HG02763 (cell line): Measurements from ENCODE around the gene AFDN.
"Not testable (repeated sequence)": the region's sequence is repeated elsewhere in the genome, so short reads cannot be mapped to it uniquely, and the experiment has no call there.

ENCODE experiments used
- ATAC-seq: cut with Tn5 transposase; IDR thresholded peaks from one replicate; pipeline ENCODE4 v1.9.1; 2021; ENCODE audit warnings: mild to moderate bottlenecking, moderate library complexity; ENCODE audit not compliant: unreplicated experiment

Gene AFDN

DNA sequence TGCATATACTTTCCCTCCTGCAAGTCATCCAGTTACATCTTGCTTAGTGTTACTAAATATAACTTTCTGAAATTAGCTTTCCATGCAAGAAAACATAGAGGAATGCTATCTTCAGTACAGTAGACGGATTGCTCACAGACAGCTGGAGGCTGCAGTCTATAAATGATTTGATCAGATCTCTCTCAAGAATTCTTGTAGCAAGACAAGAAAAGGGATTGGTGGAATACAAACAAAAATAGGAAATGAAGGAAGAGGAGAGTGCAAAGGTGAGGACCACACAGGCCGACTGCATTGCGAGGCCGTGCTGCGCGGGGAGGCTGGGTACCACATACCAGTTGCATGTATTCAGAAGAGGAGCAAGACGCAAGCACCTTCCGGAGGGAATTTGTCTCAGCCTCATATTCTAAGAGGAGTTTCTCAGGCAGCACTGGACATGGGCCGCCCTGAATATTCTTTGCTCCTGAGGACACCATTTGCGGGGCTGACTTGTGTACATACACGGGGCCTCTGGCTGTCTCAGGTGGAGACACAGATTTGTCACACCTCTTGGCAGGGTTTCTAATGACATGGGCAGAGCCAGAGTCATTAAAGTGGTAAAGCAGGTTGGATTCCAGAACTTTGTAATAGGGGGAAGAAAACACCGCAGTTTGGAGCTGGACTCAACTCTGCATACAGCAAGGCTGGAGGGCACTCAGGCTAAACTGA is 148.1 kb downstream of the AFDN start:
- ATAC-seq: no peak

DNA sequence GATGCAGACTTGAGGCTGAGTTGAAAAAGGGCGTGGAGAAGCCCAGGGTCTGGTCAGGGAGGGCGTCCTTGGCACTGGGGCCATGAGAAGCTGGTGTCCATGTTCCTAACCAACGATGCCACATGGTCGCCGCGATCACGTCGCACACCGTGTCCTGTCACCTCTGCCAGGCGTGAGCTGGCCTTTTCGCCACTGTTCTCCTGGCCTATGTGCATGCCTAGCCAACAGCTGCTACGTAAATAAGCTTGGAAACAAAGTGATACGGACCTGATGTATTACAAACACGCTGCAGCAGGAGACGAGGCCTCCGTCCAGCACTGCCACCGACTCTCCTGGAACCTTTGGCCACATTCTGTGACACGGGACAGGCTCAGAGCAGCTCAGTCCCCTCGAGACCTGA is 148.7 kb downstream of the AFDN start:
- no peak for ATAC-seq

DNA sequence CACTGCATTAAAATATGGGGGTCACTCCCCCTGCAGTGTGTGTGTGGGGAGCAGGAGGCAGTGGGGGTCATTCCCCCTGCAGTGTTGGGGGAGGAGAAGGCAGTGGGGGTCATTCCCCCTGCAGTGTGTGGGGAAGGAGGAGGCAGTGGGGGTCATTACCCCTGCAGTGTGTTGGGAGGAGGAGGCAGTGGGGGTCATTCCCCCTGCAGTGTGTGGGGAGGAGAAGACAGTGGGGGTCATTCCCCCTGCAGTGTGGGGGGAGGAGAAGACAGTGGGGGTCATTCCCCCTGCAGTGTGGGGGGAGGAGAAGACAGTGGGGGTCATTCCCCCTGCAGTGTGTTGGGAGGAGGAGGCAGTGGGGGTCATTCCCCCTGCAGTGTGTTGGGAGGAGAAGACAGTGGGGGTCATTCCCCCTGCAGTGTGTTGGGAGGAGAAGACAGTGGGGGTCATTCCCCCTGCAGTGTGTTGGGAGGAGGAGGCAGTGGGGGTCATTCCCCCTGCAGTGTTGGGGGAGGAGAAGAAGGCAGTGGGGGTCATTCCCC is 149.5 kb downstream of the AFDN start:
- ATAC-seq: not testable (repeated sequence)

DNA sequence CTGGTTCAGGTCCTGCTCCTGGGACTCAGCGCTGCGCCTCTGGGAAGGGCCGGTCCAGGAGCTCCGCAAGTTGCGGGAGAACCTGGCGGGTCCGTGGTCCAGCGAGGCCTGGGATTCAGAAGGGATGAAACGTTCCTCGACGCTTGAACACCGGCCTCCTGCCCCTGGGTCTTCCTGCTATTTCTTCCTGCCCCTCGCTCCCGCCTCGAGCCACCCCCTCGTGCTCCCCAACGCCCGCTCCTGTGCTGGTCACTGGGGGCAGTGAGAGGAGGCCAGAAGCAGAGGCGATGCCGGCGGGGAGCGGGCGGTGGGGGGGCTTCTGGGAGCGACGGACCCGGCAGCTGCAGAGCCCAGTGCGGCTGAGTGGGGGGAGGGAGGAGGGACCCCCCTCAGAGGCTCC is 150.0 kb downstream of the AFDN start:
- ATAC-seq: no peak

DNA sequence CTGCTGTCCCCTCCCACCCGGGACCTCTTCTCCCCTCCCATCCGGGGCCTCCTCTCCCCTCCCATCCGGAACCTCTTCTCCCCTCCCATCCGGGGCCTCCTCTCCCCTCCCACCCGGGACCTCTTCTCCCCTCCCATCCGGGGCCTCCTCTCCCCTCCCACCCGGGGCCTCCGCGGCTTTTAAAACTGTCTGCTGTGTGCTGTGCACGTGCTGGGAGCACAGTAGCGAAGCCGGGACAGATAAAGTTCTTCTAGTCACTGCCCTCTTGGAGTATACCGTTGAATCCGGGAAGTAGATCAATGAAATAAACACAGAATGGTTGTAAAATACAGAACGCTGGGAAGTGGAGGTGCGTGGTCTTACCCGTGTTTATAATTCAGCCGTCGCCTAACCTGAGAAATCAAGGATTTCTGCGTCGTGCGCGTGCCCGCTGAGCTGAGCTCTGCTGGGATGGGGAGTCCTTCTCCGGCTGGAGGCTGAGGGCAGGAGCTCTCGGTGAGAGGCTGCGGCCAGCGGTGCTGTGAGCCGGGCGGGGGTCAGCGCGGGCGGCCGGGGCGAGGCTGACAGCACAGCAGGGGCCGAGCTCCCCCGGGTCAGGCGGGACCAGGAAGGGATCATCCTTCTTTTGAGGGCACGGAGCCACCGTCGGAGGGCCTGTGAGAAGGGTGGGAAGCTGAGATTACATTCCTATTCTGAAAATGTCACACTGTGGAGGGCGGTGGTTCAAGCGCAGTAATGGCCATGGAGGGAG is 151.2 kb downstream of the AFDN start:
- ATAC-seq: no peak

DNA sequence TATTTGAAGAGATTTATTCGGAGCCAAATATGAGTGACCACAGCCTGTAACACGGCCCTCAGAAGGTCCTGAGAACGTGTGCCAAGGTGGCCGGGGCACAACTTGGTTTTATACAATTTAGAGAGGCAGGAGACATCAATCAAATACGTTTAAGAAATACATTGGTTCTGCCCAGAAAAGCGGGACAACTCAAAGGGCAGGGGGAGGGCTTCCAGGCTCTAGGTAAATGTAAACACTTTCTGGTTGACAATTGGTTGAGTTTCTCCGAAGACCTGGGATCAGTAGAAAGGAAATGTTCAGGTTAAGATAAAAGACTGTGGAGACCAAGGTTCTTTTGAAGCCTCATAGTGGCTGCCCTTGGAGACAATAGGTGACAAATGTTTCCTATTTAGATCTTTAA is 151.9 kb downstream of the AFDN start:
- ATAC-seq: no peak

DNA sequence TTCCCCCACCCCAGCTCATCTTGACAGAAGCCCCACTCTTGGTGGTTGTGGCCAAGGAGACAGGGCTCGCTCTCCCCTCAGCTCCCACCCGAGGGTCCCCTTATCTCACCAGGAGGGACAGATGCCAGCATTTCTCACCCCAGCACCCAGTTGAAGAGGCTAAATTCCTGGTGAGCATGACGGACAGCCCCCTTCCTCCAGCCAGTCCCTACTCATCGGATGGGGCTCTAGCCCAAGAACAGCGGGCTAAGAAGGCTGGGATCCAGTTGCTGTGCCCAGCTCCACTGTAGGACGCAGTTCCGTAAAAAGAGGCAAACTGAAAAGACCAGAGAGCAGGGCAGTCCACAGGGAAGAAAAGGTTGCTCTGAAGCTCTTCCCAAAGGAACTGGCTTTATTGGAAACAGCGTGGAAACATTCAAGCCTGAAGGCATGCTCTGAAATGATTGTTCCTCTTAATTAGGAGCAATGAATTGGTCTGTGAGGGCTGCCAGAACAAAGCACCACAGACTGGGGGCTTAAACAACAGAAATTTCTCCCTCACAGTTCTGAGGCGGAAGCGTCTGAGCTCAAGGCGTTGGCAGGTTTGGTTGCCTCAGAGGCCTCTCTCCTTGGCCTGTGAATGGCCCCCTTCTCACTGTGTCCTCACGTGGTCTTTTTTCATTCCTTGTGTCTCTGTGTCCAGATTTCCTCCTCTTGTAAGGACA is 152.9 kb downstream of the AFDN start:
- no peak for ATAC-seq

DNA sequence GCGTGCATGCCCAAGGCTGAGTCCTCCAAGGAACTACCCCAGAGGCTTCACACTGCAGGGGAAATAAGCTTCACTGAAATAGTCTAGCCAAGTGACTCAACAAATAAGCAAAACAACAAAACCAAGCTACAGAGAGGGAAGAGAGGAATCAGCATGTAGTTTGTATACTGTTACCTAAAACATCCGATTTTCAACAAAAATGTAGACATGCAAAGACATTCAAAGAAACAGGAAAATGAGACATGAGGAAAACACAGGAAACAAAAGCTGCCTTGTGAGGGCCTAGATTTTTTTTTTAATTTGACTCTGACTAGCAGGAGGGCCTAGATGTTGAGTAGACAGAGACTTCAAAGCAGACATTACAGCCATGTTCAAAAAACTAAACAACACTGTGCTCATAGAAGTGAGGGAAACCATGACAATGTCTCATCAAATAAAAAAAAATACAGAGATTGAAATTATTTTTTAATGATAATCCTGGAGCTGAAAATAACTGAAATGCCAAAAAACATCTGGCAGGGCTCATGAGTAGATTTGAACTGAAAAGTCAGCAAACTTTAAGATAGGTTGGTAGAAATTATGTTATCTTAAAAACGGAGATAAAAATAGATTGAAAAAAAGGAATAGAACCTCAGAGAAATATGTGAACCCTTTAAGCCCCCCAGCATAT is 154.3 kb downstream of the AFDN start:
- no peak for ATAC-seq

DNA sequence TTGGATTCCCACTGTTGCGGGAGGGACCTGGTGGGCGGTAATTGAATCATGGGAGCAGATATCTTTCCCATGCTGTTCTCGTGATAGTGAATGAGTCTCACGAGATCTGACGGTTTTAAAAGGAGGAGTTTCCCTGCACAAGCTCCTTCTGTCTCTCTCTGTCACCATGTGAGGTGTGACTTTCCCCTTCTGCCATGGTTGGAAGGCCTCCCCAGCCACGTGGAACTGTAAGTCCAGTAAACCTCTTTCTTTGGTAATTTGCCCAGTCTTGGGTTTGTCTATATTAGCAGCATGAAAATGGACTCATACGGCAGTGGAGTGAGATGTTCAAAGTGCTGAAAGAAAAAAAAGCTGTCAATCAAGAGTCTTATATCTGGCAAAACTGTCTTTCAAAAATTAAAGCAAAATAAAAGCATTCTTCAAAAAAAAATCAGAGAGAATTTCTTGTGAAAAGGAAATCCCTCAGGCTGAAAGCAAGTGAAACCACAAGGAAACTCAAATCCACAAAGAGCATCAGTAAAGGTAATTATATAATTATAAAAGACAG is 155.3 kb downstream of the AFDN start:
- no peak for ATAC-seq

DNA sequence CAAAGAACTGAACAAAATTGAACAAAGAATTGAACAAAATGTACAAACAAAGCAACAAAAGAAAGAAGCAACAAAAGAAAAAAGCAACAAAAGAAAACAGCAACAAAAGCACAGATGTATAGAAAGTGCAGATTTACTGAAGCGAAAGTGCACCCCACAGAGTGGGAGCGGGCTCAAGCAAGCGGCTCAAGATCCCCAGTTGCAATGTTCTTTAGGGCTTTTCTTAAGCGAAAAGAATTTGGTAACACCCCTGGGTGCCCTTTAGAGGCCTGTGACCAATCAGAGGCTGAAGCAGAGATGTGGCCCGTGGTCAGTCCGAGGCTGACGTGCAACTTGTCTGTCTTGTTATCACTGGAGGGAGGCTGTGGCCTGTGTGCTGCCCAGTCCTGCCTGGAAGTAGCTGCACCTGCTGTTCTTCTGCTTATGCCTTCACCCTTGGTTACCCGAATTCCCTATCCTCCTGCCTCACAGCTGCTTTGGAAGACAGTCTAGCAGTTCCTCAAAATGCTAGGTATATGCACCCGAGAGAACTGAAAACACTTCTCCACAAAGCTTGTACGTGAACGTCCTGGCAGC is 157.5 kb downstream of the AFDN start:
- no peak for ATAC-seq

DNA sequence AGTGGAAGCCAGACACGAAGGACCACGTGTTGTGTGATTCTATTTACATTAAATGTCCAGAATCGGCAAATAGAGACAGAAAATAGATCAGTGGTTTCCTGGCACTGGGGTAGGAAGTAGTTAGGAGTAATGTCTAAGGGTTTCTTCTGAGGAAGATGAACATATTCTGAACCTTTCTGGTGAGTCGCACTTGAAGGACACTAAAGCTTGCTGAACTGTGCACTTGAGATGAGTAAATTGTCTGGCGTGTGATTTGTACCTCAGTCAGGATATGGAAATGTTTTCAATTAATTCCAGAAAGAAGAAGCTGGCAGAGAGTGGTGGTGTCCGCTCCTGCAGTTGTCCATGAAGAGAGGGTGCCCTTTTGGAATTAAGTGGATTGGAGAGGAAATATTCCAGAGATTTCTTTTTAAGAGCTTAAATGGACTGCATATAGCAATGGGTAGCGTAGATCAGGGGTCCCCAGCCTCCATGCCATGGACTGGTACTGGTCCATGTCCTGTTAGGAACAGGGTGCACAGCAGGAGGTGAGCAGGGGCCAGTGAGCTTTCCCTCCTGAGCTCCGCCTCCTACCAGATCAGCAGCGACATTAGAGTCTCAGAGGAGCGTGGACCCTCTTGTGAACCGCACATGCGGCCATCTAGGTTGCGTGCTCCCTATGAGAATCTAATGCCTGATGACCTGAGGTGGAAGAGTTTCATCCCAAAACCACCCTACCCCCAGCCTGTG is 158.3 kb downstream of the AFDN start:
- no peak for ATAC-seq

DNA sequence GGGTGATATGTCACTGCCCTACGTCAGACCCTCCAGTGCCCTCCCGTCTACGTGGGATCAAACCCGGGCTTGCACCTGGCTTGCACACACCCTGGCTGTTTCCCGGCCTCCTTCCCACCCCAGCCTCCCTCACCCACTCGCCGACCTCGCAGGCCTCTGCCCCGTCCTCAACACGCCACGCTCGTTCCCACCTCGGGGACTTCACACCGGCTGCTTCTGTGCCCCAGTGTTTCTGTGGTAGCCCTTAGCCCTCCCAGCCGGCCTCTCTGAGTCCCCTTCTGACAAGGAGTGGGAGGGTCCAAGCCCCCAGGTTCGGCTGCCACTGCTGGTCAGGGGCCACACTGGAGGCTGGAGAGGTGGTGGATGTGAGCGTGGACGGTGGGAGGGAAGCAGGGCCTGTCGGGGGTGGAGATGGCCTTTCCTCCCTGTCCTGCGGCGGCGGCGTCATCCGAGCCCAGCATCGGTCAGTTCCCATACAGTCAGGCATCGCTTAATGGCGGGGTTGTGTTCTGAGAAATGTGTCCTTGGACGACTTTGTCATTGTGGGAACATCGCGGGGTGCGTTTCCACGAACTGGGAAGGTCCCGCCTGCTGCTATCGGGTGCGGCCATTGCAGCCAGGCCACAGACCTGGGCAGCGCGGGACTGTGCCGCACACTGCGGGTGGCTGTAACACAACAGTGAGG is 159.3 kb downstream of the AFDN start:
- ATAC-seq: no peak

DNA sequence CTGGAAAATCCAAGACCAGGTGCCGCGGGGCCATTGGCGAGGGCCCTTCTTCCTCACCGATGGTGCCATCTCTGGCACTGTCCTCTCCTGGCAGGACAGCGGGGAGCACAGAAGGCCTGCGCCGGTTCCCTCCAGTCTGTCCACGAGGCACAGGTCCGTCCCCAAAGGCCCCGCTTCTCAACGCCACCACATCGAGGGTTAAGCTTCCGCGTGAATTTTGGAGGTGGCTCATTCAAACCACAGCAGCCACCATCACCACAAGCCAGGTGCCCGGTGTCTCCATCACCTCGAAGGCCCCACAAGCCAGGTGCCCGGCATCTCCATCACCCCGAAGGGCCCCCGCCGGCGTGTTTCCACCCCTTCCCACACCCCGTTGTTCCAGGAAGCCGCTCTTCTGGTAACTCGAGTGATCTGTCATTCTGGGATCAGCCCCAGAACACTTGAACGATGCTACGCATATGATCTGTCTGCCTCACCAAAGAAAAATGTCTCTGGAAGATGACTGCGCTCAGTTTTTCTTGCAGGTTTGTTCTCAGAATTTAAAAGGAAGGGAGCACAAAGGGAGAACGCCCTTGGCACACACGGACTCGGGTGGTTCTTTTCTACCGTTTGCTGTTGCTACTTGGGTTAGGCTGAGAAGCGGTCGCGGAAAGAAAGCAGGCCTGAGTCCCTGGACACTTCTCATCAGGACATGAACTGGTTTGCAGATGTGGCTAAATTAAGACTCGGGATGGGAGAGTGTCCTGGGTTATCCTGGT is 160.9 kb downstream of the AFDN start:
- no peak for ATAC-seq

DNA sequence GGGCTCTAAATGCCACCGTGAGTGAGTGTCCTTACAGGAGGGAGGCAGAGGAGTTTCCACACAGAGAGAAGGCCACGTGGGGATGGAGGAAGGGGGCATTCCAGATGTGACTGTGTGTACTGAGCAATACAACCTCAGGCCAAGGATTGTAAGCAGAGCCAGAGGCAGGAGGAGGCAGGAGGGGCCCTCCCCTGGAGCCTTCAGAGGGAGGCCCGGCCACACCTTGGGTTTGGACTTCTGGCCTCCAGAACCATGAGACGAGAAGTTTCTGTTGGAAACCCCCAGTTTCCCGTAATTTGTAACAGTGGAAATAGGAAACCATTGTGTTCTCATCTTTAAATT is 161.4 kb downstream of the AFDN start:
- no peak for ATAC-seq

DNA sequence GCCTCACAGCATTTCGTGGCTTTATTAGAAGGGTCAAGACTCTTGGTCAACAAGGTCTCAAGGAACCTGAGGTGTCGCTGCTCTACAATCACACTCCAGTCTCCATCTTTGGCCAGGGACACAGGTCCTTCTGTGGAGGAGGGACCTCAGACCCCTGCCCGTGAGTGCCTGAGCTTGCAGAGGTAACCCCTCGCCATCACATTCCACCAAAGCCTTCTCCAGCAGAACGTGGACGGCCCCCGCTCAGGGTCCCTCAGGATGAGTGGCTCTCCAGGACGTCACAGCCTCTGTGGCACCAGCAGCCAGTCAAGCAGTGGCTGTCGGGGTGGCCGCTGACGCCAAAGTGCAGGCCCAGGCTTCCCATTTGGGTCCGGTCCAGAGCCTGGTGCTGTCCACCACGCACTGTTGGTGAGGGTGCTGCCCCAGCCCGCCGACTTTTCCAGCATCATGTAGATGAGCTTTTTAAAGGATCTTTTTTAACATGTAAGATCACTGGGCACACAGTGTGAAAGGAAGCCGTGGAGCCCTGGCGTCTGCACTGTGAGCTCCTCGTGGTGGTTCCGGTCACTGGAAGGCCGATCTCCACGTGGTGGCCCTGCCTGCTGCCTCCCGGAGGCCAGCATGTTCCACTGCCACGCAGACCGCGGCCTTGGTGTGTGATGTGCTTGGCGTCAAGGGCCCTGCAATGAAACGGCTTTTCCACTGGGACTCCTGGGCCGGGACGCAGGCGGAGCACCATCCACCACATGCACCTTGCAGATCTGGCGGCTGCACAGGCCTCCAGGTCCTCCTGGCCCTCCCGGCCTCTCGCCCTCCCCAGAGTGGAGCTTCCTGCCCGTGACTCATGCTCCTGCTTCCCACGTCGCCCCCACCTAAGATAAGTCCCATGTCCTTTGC is 162.5 kb downstream of the AFDN start:
- ATAC-seq: no peak

DNA sequence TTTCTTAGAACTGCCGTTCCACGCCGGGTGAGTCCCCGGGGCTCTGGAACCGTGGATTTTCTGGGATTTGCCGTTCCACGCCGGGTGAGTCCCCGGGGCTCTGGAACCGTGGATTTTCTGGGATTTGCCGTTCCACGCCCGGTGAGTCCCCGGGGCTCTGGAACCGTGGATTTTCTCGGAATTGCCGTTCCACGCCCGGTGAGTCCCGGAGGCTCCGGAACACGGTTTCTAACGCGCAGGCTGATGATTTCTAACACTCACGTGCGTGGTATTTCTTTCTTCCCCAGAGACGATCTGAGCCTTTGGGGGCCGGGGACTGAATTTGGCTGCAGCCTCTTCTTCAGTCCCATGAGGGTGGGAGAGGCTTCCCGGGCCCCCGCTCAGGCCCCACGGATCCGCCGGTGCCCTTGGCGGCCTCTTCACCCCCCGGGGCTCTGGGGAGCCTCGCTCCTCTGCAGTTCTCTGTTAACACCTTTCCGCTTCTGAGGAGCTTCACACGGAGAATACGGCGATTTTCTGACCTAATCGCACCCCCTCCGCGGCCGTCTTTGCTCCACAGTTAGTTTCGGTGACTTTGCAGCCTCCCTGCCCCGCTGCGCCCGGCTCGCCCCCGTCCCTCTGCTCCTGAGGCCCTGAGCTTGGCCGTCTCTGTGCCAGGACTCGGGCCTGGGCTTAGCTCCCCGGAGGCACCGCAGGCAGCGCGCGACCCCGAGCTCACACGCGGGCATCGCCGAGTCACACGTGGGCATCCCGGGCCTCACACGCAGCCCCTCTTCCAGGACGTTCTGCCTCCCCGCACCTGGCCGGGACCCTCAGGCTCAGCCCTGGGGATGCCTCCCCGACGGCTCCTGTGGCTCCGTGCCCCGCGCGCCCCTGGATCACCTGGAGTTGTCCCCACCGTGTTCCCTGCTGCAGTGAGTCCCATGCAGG is 163.6 kb downstream of the AFDN start:
- no peak for ATAC-seq

DNA sequence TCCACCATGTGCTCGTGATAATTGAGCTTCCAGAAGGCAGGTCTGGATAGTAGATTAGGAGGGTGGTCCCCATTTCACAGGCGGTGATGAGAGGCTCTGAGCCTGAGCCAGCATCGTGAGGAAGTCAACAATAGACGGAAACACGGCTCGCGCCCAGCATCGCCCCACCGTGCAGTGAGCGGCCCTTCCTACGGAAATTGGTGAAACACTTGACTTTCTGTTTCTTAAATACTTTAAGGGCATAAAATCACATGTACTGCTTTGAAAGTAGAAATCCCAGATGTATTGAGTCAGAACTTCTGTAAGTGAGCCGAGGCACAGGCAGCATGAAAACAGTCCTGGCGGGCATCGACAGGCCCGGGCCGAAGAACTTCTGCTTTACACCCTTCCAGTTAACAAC is 166.5 kb downstream of the AFDN start:
- ATAC-seq: no peak
